ENCODE results near the gene NCL.

DNA sequence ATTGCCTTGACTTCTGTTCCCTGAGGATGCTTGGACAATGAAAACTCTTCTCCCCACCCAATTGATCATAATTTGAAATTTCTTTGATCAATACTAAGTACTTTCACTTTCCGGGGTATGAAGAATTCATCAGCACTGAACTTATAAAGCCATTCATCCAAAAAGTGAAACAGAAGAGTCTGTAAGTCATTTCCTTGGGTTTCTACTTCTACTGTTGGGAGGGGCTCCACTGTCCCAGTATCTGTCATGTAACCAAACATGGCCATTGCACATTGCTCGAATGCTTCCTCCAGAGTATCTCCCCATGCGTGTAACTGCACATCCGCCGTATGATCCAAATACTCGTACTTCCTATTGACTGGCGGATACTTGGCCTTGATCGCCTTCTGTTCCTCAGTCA, 30.3 kb downstream of the NCL start:
- TF ChIP-seq, protein P1, sequence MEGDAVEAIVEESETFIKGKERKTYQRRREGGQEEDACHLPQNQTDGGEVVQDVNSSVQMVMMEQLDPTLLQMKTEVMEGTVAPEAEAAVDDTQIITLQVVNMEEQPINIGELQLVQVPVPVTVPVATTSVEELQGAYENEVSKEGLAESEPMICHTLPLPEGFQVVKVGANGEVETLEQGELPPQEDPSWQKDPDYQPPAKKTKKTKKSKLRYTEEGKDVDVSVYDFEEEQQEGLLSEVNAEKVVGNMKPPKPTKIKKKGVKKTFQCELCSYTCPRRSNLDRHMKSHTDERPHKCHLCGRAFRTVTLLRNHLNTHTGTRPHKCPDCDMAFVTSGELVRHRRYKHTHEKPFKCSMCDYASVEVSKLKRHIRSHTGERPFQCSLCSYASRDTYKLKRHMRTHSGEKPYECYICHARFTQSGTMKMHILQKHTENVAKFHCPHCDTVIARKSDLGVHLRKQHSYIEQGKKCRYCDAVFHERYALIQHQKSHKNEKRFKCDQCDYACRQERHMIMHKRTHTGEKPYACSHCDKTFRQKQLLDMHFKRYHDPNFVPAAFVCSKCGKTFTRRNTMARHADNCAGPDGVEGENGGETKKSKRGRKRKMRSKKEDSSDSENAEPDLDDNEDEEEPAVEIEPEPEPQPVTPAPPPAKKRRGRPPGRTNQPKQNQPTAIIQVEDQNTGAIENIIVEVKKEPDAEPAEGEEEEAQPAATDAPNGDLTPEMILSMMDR (IDR thresholded peaks at IDR 0.05): no peak
- no peak for TF ChIP-seq ZFX (IDR thresholded peaks at IDR 0.05; ENCODE audit: borderline replicate concordance)
